Liver (tissue), 9 donors: ENCODE data around the gene MGAT4C. TPM values are rescaled to one million over a fixed set of nuclear protein-coding genes. Genes with fewer than 3 reads are reported as not detected.

ENCODE experiments used
- DNase-seq: peaks from one replicate; pipeline ENCODE4 v3.0.0-alpha.2; 2017; ENCODE audit warnings: low spot score
- H3K27ac ChIP-seq, 2 donors: one replicate each; pipeline ENCODE4 v1.7.0; 2013; ENCODE audit warnings: inconsistent platforms in 2 of 2, low read length in 2 of 2, control low read depth in 1 of 2, low read depth in 1 of 2, mild to moderate bottlenecking in 1 of 2
- H3K27me3 ChIP-seq, 4 donors: one replicate each; pipeline versions ENCODE4 v1.6.1 to v1.7.0; 2013; ENCODE audit warnings: low read length in 3 of 4, inconsistent platforms in 1 of 4, mild to moderate bottlenecking in 1 of 4, moderate library complexity in 1 of 4; ENCODE audit not compliant: control insufficient read depth in 4 of 4, insufficient read depth in 4 of 4
- H3K36me3 ChIP-seq, 4 donors: one replicate each; pipeline versions ENCODE4 v1.6.1 to v1.7.0; 2013; ENCODE audit warnings: low read length in 3 of 4, mild to moderate bottlenecking in 3 of 4, low read depth in 1 of 4, moderate library complexity in 1 of 4; ENCODE audit not compliant: control insufficient read depth in 4 of 4, insufficient read depth in 3 of 4
- H3K4me1 ChIP-seq, 4 donors: one replicate each; pipeline versions ENCODE4 v1.6.1 to v1.7.0; 2013; ENCODE audit warnings: low read length in 3 of 4, mild to moderate bottlenecking in 3 of 4, moderate library complexity in 1 of 4; ENCODE audit not compliant: control insufficient read depth in 4 of 4, insufficient read depth in 4 of 4
- H3K4me3 ChIP-seq, 3 donors: one replicate each; pipeline versions ENCODE4 v1.6.1 to v1.7.0; 2013; ENCODE audit warnings: low read length in 3 of 3, control low read depth in 1 of 3, low read depth in 1 of 3, mild to moderate bottlenecking in 1 of 3
- H3K9ac ChIP-seq, 2 donors: one replicate each; pipeline ENCODE4 v1.7.0; 2013; ENCODE audit warnings: low read length in 2 of 2, mild to moderate bottlenecking in 2 of 2, moderate library complexity in 2 of 2, control low read depth in 1 of 2, low read depth in 1 of 2
- H3K9me3 ChIP-seq, 4 donors: one replicate each; pipeline versions ENCODE4 v1.6.1 to v1.7.0; 2013; ENCODE audit warnings: low read length in 3 of 4; ENCODE audit not compliant: control insufficient read depth in 4 of 4
- EGR1 ChIP-seq, 2 donors: IDR thresholded peaks; 2 replicates each; pipeline ENCODE4 v1.6.1; 2016 to 2018; ENCODE audit warnings: antibody characterized with exemption in 2 of 2, low read depth in 2 of 2
- FOXA1 ChIP-seq: IDR thresholded peaks from 2 replicates; pipeline ENCODE4 v1.6.1; 2016; ENCODE audit warnings: antibody characterized with exemption
- FOXA2 ChIP-seq: IDR thresholded peaks from 2 replicates; pipeline ENCODE4 v1.6.1; 2016; ENCODE audit warnings: antibody characterized with exemption
- GABPA ChIP-seq, 2 donors: IDR thresholded peaks in 1 of 2; conservative IDR thresholded peaks in 1 of 2; 2 replicates each; pipeline ENCODE4 v1.6.1; 2016; ENCODE audit warnings: antibody characterized with exemption in 2 of 2, mild to moderate bottlenecking in 1 of 2, moderate library complexity in 1 of 2
- HNF4G ChIP-seq: IDR thresholded peaks from 2 replicates; pipeline ENCODE4 v1.6.1; 2016; ENCODE audit warnings: antibody characterized with exemption
- JUND ChIP-seq, 2 donors: IDR thresholded peaks; 2 replicates each; pipeline ENCODE4 v1.6.1; 2016; ENCODE audit warnings: antibody characterized with exemption in 2 of 2
- NR2F2 ChIP-seq: IDR thresholded peaks from 2 replicates; pipeline ENCODE4 v1.6.1; 2016; ENCODE audit warnings: antibody characterized with exemption
- RAD21 ChIP-seq, 2 donors: IDR thresholded peaks; 2 replicates each; pipeline ENCODE4 v1.6.1; 2016; ENCODE audit warnings: antibody characterized with exemption in 2 of 2, mild to moderate bottlenecking in 2 of 2
- RXRA ChIP-seq, 2 donors: IDR thresholded peaks; 2 replicates each; pipeline ENCODE4 v1.6.1; 2017 to 2018; ENCODE audit warnings: antibody characterized with exemption in 2 of 2, mild to moderate bottlenecking in 1 of 2
- SP1 ChIP-seq: IDR thresholded peaks from 2 replicates; pipeline ENCODE4 v1.6.1; 2018; ENCODE audit warnings: antibody characterized with exemption, mild to moderate bottlenecking
- TAF1 ChIP-seq: conservative IDR thresholded peaks from 2 replicates; pipeline ENCODE4 v1.6.1; 2016; ENCODE audit warnings: antibody characterized with exemption, mild to moderate bottlenecking
- YY1 ChIP-seq: IDR thresholded peaks from 2 replicates; pipeline ENCODE4 v1.6.1; 2016; ENCODE audit warnings: antibody characterized with exemption, mild to moderate bottlenecking
- WGBS: extraction: QIAGEN DNeasy Blood & Tissue Kit; methylation state at CpG from one replicate; pipeline ENCODE4 v1.1.7; 2013; 5-methylcytosine and 5-hydroxymethylcytosine counted together
- polyA plus RNA-seq, 2 donors: library from polyadenylated mRNA; stranded (reverse) in 1 of 2; unstranded in 1 of 2; fragments of 200-250 nt in 1 of 2; fragments of >200 nt in 1 of 2; fragmentation: Nextera tagmentation in 1 of 2; extraction: Ambion mirVana in 1 of 2; gene quantifications; one replicate each; pipeline versions ENCODE4 v1.2.1 to v1.2.3, GENCODE V29; 2013 to 2015
- total RNA-seq, 2 donors: library from RNA; depleted of rRNA; stranded (reverse); fragments of >200 nt; gene quantifications; one replicate each; pipeline ENCODE4 v1.2.3, GENCODE V29; 2014
- TF ChIP-seq, protein P1 (sequence below): IDR thresholded peaks from 2 replicates; pipeline ENCODE4 v1.6.1; 2016; ENCODE audit warnings: antibody characterized with exemption, mild to moderate bottlenecking
- TF ChIP-seq, protein P2 (sequence below): IDR thresholded peaks from 2 replicates; pipeline ENCODE4 v1.6.1; 2016; ENCODE audit warnings: antibody characterized with exemption
- TF ChIP-seq, protein P3 (sequence below): fragments of 150-350 bp; IDR thresholded peaks from 2 replicates; pipeline ENCODE4 v1.5.1; 2017; ENCODE audit warnings: improper control_type of control experiment, low read depth, low read length; ENCODE audit not compliant: missing input control
- TF ChIP-seq, protein P4 (sequence below): IDR thresholded peaks from 2 replicates; pipeline ENCODE4 v1.6.1; 2016; ENCODE audit warnings: antibody characterized with exemption
- TF ChIP-seq, protein P5 (sequence below): IDR thresholded peaks from 2 replicates; pipeline ENCODE4 v1.6.1; 2016; ENCODE audit warnings: antibody characterized with exemption
- donor health status: healthy.
- donor health status: healthy.
- donor health status: healthy.
- donor health status: healthy.
- donor health status: healthy.

MGAT4C gene
- total and polyA plus RNA-seq, 4 donors: 0.02 to 0.65 (median 0.09) TPM

DNA sequence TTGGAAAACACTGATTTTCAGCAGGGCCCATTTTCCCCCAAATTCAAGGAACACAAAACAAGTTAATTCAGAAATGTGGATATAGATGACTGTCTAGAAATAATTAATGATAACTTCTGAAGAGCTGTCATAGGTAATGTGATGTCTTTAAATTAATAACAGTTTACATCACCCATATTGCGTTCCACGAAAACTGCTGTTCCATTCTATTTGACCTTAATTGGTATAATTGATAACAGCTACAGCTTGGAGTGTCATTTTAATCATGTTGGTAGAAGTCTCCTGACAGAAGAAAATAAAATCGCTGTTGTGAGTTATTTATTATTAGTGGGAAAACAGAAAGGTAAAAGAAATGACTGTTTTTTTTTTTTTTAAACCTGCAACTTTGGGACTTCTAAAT, 36.3 kb upstream of the MGAT4C start:
- DNase-seq: no peak
- Histone ChIP-seq H3K4me3 (no peak overlapping the region), H3K9me3 (no peaks in the 10 kb centered on the region), H3K36me3 (no peaks in the 10 kb centered on the region), H3K27ac (no peak overlapping the region), H3K27me3 (no peaks in the 10 kb centered on the region), H3K9ac (no peak overlapping the region), H3K4me1 (no peaks in the 10 kb centered on the region)
- WGBS: 52% methylated on average over 3 of the region's 3 CpGs
- no peak for TF ChIP-seq GABPA (IDR thresholded peaks at IDR 0.05 in 1 of 2, conservative IDR thresholded peaks at IDR 0.05 in 1 of 2)
- TF ChIP-seq, protein P1, sequence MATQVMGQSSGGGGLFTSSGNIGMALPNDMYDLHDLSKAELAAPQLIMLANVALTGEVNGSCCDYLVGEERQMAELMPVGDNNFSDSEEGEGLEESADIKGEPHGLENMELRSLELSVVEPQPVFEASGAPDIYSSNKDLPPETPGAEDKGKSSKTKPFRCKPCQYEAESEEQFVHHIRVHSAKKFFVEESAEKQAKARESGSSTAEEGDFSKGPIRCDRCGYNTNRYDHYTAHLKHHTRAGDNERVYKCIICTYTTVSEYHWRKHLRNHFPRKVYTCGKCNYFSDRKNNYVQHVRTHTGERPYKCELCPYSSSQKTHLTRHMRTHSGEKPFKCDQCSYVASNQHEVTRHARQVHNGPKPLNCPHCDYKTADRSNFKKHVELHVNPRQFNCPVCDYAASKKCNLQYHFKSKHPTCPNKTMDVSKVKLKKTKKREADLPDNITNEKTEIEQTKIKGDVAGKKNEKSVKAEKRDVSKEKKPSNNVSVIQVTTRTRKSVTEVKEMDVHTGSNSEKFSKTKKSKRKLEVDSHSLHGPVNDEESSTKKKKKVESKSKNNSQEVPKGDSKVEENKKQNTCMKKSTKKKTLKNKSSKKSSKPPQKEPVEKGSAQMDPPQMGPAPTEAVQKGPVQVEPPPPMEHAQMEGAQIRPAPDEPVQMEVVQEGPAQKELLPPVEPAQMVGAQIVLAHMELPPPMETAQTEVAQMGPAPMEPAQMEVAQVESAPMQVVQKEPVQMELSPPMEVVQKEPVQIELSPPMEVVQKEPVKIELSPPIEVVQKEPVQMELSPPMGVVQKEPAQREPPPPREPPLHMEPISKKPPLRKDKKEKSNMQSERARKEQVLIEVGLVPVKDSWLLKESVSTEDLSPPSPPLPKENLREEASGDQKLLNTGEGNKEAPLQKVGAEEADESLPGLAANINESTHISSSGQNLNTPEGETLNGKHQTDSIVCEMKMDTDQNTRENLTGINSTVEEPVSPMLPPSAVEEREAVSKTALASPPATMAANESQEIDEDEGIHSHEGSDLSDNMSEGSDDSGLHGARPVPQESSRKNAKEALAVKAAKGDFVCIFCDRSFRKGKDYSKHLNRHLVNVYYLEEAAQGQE: no peak
- TF ChIP-seq YY1: no peak
- TF ChIP-seq RAD21 (IDR thresholded peaks at IDR 0.05): no peak
- TF ChIP-seq NR2F2: no peak
- TF ChIP-seq, protein P2, sequence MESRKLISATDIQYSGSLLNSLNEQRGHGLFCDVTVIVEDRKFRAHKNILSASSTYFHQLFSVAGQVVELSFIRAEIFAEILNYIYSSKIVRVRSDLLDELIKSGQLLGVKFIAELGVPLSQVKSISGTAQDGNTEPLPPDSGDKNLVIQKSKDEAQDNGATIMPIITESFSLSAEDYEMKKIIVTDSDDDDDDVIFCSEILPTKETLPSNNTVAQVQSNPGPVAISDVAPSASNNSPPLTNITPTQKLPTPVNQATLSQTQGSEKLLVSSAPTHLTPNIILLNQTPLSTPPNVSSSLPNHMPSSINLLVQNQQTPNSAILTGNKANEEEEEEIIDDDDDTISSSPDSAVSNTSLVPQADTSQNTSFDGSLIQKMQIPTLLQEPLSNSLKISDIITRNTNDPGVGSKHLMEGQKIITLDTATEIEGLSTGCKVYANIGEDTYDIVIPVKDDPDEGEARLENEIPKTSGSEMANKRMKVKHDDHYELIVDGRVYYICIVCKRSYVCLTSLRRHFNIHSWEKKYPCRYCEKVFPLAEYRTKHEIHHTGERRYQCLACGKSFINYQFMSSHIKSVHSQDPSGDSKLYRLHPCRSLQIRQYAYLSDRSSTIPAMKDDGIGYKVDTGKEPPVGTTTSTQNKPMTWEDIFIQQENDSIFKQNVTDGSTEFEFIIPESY: no peak
- no peak for TF ChIP-seq FOXA1
- TF ChIP-seq, protein P3, sequence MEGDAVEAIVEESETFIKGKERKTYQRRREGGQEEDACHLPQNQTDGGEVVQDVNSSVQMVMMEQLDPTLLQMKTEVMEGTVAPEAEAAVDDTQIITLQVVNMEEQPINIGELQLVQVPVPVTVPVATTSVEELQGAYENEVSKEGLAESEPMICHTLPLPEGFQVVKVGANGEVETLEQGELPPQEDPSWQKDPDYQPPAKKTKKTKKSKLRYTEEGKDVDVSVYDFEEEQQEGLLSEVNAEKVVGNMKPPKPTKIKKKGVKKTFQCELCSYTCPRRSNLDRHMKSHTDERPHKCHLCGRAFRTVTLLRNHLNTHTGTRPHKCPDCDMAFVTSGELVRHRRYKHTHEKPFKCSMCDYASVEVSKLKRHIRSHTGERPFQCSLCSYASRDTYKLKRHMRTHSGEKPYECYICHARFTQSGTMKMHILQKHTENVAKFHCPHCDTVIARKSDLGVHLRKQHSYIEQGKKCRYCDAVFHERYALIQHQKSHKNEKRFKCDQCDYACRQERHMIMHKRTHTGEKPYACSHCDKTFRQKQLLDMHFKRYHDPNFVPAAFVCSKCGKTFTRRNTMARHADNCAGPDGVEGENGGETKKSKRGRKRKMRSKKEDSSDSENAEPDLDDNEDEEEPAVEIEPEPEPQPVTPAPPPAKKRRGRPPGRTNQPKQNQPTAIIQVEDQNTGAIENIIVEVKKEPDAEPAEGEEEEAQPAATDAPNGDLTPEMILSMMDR: no peak
- no peak for TF ChIP-seq EGR1 (IDR thresholded peaks at IDR 0.05; ENCODE audit: low read depth in 2 of 2)
- TF ChIP-seq FOXA2: no peak
- TF ChIP-seq, protein P4, sequence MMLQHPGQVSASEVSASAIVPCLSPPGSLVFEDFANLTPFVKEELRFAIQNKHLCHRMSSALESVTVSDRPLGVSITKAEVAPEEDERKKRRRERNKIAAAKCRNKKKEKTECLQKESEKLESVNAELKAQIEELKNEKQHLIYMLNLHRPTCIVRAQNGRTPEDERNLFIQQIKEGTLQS: no peak
- no peak for TF ChIP-seq JUND (IDR thresholded peaks at IDR 0.05)
- no peak for TF ChIP-seq RXRA (IDR thresholded peaks at IDR 0.05)
- TF ChIP-seq TAF1: no peak
- TF ChIP-seq HNF4G: no peak

DNA sequence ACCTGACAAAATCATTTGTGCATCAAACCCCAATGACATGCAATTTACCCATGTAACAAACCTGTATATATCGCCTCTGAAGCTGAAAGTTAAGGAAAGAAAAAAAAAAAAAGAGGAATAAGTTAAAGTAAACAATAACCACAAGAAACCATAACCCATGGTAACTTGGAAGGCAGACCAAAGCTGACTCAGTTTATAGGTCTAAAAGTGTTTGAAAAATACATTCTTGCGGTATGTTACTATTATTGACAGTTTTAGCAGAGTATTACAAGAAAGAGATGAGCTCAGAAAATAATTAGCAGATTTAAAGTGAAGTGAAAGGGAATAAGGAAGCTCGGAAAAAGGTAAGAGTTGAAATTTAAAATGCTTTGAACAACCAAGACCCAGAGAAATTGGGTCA, 34.4 kb upstream of the MGAT4C start:
- no peak for DNase-seq
- 73% methylated on average over 3 of the region's 3 CpGs for WGBS

More for the DNA sequence above, 34.4 kb upstream of the MGAT4C start:
- Histone ChIP-seq H3K36me3 (no peaks in the 10 kb centered on the region), H3K4me3 (no peak overlapping the region), H3K27ac (no peak overlapping the region), H3K27me3 (no peaks in the 10 kb centered on the region), H3K9ac (no peak overlapping the region), H3K9me3 (no peaks in the 10 kb centered on the region), H3K4me1 (no peaks in the 10 kb centered on the region)
- TF ChIP-seq SP1 (no peak), YY1 (no peak)
- TF ChIP-seq, protein P3: no peak
- TF ChIP-seq, protein P5, sequence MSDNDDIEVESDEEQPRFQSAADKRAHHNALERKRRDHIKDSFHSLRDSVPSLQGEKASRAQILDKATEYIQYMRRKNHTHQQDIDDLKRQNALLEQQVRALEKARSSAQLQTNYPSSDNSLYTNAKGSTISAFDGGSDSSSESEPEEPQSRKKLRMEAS: no peak
